Left colon (tissue), 2 donors: ENCODE data around the gene CD59. TPM values are rescaled to one million over a fixed set of nuclear protein-coding genes. Genes with fewer than 3 reads are reported as not detected.

ENCODE experiments used
- ATAC-seq: fragments of 200-7000 bp; cut with Tn5 transposase; one replicate; pipeline ENCODE4 v1.9.1; 2020; ENCODE audit warnings: mild to moderate bottlenecking, moderate library complexity
- DNase-seq, 2 donors: peaks; one replicate each; pipeline ENCODE4 v3.0.0-alpha.2; 2020
- intact Hi-C, 2 donors: fragments of 100-400 bp; cut with DNase I in 1 of 2; cut with micrococcal nuclease in 1 of 2; formaldehyde crosslinking; loops; one replicate each; pipeline versions ENCODE4 v1.11.2 to v1.14.0; 2022; cut with DNase I, micrococcal nuclease
- total RNA-seq, 2 donors: library from RNA; stranded (reverse); fragmentation: NEBNext Ultra II Directional; extraction: Animal tissue kit (Norgen Biotek cat#: 25700); gene quantifications; one replicate each; pipeline ENCODE4 v1.2.1, GENCODE V29; 2021
- donor health status: DM: no; HTN: no; CAD: no.
- donor health status: DM: yes; HTN: yes; CAD: no.

The CD59 gene
- total RNA-seq, 2 donors from 2014 or later, result 271 to 585 TPM

- intact Hi-C loops, result no loop called here
- DNase-seq, result no peak
- ATAC-seq, result no peak
Observed at GRCh38 chr11:33660962-33661361, 75.3 kb downstream of the CD59 start.

DNA sequence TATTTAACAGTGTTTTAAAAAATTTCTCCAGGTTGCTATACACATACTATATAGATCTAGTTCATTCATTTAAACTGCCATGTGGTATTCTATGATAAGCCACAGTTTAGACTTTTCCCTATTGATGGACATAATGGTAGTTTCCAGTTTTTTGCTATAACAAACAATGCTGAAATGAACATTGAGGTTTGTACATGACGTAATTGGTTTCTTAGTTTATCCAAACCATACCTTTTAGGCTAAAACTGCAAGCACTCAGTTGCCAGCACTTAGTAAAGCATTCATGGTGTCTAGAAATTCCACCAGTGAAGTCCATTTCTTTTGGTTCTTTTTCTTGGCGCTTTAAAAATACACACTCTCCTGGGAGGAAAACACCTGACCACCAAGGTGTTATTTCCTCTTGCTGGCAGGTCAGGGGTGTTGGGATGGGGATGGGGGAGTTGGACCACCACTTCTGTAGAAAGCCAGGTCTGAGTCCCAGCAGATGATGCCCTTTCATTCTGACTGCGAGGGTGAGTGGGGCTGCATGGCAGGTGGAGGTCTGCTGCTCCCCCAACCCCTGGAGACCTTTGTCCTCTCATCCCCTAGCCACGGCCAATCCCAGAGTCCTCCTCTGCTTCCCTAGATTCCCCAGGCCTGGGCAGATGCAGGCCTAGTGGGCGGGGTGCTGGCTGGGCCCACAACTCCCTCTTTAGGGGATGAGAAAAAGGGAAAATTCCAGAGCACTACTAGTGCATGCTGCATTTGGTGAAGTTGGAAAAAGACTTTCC lies 76.7 kb downstream of the CD59 start:
- no peak for DNase-seq
- ATAC-seq, result no peak
- intact Hi-C loops, result no loop called here

- ATAC-seq, result no peak
Observed at GRCh38 chr11:33658195-33658900, 77.9 kb downstream of the CD59 start.

DNA sequence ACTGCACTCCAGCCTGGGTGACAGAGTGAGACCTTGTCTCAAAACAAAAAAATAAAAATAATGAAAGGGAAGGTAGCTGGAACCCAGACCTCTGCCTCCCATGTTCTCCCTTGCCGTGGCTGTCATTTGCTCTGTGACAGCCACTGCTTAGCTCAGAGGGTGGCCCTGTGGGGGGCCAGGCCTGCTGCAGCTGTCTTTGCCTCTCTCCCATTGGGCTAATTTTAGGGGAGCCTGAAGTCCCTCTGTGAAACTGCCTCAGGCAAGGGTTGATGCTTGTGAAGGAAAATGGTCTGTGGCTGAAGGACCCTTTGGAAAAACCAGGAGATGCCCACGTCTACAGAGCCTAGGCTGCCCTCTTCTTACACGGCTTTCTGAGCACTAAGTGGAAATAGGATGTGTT lies 78.5 kb downstream of the CD59 start:
- ATAC-seq, result no peak
- no peak for DNase-seq
- intact Hi-C loops, result no loop called here

More at GRCh38 chr11:33658195-33658900, 77.9 kb downstream of the CD59 start:
- no peak for DNase-seq
- intact Hi-C loops, result no loop called here

DNA sequence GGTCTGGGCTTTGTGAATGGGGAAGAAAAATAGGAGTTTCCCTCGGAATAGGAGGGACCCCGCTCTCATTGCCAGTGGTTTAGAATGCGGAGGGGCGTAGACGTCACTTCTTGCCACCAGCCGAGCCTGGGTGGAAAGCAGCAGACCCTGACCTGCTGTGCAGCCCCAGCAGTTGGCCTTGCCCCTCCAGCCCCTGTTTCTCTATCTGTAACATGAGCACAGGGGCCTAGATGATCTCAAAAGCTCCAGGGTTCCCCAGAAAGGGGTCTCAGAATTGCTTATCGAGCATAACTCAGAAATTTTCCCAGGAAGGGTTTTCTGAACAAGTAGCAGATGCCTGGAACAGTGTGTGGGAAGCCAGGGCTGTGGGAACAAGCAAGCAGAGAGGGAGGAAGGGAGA lies 79.5 kb downstream of the CD59 start:
- ATAC-seq (no peak), DNase-seq (no peak)
- intact Hi-C loops, result no loop called here

DNA sequence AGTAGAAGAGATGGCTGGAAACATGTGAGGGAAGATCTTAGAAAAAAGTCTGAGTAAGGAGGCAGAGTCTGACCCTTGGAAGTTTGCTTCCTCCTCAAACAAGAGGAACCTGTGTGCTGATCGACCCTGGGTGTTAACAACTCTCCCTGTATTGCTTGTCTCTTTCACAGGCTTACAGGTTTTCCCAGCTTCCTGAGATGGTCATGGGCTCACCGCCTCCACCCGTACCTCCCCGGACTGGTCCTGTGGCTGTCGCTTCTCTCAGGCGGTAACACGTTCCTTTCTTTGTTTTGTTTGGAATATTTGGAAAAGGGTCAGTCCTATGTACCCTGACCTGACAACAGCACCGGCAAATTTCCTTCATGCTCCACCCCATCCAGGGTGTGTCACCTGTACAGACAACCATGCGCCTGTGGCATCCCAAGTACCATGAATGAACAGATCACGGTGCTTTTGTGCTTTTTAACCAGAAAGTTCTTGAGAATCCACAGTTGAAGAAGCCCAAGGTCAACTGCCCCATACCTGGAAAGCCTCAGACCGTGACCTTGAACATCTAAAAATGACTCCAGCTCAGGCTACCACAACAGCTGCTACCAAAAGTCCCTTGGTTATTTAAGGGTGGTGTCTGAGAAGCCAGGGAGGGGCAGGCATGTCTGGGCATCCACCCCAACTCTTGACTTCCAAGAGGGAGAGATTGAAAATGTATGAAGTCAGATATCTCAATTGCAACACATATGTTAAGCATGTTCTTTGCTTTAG lies 80.2 kb downstream of the CD59 start:
- DNase-seq, result no peak
- intact Hi-C loops, result no loop called here
- ATAC-seq, result no peak

DNA sequence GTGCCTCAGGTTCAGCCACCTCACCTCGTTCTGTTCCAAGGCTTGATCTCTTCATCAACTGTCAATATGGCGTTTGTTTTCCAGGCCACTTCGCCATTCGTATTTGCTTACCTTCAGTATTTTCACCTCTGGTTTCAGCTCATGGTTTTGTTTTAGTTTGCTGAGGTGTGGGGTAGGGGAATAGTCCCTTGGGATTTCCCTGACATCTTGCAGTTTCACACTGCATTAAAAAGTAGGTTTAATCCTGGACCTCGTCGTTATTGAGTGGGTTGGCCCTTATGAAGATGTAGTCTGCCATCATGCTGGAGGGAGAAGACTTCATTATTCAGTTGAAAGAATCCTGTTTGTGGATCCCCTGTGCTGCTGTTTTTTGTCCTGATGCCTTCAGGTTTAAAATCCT lies 81.6 kb downstream of the CD59 start:
- no peak for DNase-seq
- intact Hi-C loops, result no loop called here
- ATAC-seq, result no peak

Other genes starting within 250 kb of the CD59 start
- gene C11orf91, start 35.6 kb downstream of the CD59 start, total RNA-seq, result not detected
- 10 to 100 TPM; 29.5 to 36.5 TPM for gene FBXO3, start 38.1 kb upstream of the CD59 start, total RNA-seq
- gene LMO2, start 155.7 kb upstream of the CD59 start, total RNA-seq, result 1 to 10 TPM; 5.8 to 9.0 TPM